MG63 (cell line): ENCODE data around the gene HIP1R. TPM values are rescaled to one million over a fixed set of nuclear protein-coding genes. Genes with fewer than 3 reads are reported as not detected.

Experiments
- DNase-seq: peaks from one replicate; pipeline ENCODE4 v3.0.0-alpha.2; 2020
- H3K27me3 ChIP-seq: fragments of 250-450 bp; sonication (Bioruptor Pico); 2 replicates; pipeline ENCODE4 v1.5.1; 2020; ENCODE audit warnings: mild to moderate bottlenecking, moderate library complexity
- H3K36me3 ChIP-seq: fragments of 250-450 bp; sonication (Bioruptor Pico); 2 replicates; pipeline ENCODE4 v1.5.1; 2020; ENCODE audit warnings: mild to moderate bottlenecking, moderate library complexity
- H3K4me3 ChIP-seq: fragments of 250-450 bp; sonication (Bioruptor Pico); 2 replicates; pipeline ENCODE4 v1.5.1; 2020; ENCODE audit warnings: mild to moderate bottlenecking, moderate library complexity
- H3K9me3 ChIP-seq: fragments of 250-450 bp; sonication (Bioruptor Pico); 2 replicates; pipeline ENCODE4 v1.5.1; 2020; ENCODE audit warnings: mild to moderate bottlenecking, moderate library complexity
- total RNA-seq: library from RNA; depleted of rRNA; stranded (reverse); fragments of >200 nt; shearing (Covaris generic); gene quantifications from 2 replicates; pipeline ENCODE4 v1.2.3, GENCODE V29; 2014; ENCODE audit warnings: low replicate concordance; rRNA removed

The HIP1R gene
- total RNA-seq, 1 experiment from 2014 or later = 14.8 TPM

DNA sequence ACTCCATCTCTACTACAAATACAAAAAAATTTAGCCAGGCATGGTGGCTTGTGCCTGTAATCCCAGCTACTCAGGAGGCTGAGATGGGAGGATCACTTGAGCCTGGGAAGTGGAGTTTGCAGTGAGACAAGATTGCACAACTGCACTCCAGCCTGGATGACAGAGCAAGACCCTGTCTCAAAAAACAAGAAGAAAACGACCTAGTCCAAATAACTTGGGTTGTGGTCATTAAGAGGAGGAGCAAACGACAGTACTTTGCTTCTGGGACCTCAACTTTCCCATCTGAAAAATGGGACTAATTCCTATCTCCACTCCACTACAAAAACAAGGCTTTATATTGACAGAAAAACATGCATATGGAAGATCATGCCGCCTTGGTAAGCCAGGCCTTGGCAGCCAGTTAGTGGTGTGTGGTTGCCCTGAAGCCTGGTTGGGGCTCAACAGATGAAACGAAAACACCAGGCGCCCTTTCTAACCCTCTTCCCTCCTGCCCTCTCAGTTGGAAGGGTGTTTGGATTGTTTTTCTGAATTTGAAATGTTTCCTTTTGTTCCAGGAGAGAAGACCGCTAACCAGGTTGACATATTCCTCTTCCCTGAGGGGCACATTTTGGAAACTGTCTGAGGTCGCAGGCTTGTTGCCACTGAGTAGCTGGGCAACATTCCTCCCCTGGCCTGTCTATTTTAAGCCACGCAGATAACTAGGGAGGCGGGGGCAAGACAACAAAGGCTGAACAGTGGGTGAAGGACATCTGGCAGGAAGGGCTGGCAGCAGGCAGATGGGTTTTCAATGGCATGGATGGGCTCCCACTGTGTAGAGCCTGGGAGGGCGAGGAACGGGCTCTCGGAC is 74.4 kb downstream of the HIP1R start:
- Histone ChIP-seq H3K36me3 (no peaks in the 10 kb centered on the region), H3K4me3 (no peak overlapping the region), H3K9me3 (no peaks in the 10 kb centered on the region), H3K27me3 (no peaks in the 10 kb centered on the region)
- no peak for DNase-seq

Other genes with a start within 250 kb of the HIP1R start
- gene HCAR2, start 132.1 kb upstream of the HIP1R start, total RNA-seq = not detected in 2 replicates
- gene HCAR3, start 118.6 kb upstream of the HIP1R start, total RNA-seq = not detected in 2 replicates
- gene HCAR1, start 104.6 kb upstream of the HIP1R start, total RNA-seq = not detected in 2 replicates
- 19.7 and 26.8 TPM in 2 replicates for gene DENR, start 82.6 kb upstream of the HIP1R start, total RNA-seq
- 2.0 TPM in 1 of 2 replicates, not detected in the other for gene CCDC62, start 60.9 kb upstream of the HIP1R start, total RNA-seq
- gene VPS37B, start 60.7 kb downstream of the HIP1R start, total RNA-seq = 15.0 and 21.4 TPM in 2 replicates
- 6.4 and 10.0 TPM in 2 replicates for gene ABCB9, start 131.0 kb downstream of the HIP1R start, total RNA-seq
- 15.9 and 24.2 TPM in 2 replicates for gene OGFOD2, start 139.8 kb downstream of the HIP1R start, total RNA-seq
- 276 and 413 TPM in 2 replicates for gene ARL6IP4, start 145.2 kb downstream of the HIP1R start, total RNA-seq